Testis (tissue), 5 donors: ENCODE data around the gene TSPAN1. TPM values are rescaled to one million over a fixed set of nuclear protein-coding genes. Genes with fewer than 3 reads are reported as not detected.
A peak's percentile ranks its signal among the peaks of the same experiment; 100 is the strongest.

Experiments used
- DNase-seq: peaks from one replicate; pipeline ENCODE4 v3.0.0-alpha.2; 2019
- H3K27ac ChIP-seq, 2 donors: fragments of 200-600 bp; sonication (generic); one replicate each; pipeline ENCODE4 v1.5.1; 2019
- H3K27me3 ChIP-seq: fragments of 200-600 bp; sonication (generic); one replicate; pipeline ENCODE4 v1.5.1; 2019
- H3K36me3 ChIP-seq: fragments of 200-600 bp; sonication (generic); one replicate; pipeline ENCODE4 v1.5.1; 2017; ENCODE audit warnings: low read depth; ENCODE audit errors: missing control alignments
- H3K4me1 ChIP-seq: fragments of 200-600 bp; sonication (generic); one replicate; pipeline ENCODE4 v1.5.1; 2019
- H3K4me3 ChIP-seq, 2 donors: fragments of 200-600 bp; sonication (generic); one replicate each; pipeline ENCODE4 v1.5.1; 2017 to 2019
- H3K9me3 ChIP-seq: fragments of 200-600 bp; sonication (generic); one replicate; pipeline ENCODE4 v1.5.1; 2017
- POLR2A ChIP-seq: fragments of 450-650 bp; IDR thresholded peaks from one replicate; pipeline ENCODE4 v1.6.1; 2017; ENCODE audit warnings: antibody characterized with exemption, mild to moderate bottlenecking, moderate library complexity
- WGBS, 2 donors: methylation state at CpG; one replicate each; pipeline ENCODE4 v1.1.5; 2018; 5-methylcytosine and 5-hydroxymethylcytosine counted together
- intact Hi-C: fragments of 100-400 bp; cut with DNase I; formaldehyde crosslinking; loops from one replicate; pipeline ENCODE4 v1.15.1; 2023; ENCODE audit warnings: low total_unique reads
- long read RNA-seq, 2 donors: transcript quantifications; one replicate each; lab custom pipeline, GENCODE V29; 2026
- polyA plus RNA-seq: library from polyadenylated mRNA; stranded (reverse); fragments of 350-450 nt; fragmentation: Illumina TruSeq; extraction: RNeasy Lipid Tissue Mini Kit (QIAGEN cat#74804); gene quantifications from one replicate; pipeline ENCODE4 v1.2.3, GENCODE V29; 2014; ENCODE audit warnings: low read depth, low replicate concordance; ENCODE audit not compliant: insufficient read depth
- total RNA-seq, 2 donors: library from RNA; depleted of rRNA; stranded (reverse); fragments of >200 nt; gene quantifications; one replicate each; pipeline ENCODE4 v1.2.3, GENCODE V29; 2016
- TF ChIP-seq, protein P1 (sequence below), 3 experiments: fragments of 450-650 bp in 2 of 3; fragments of 200-600 bp in 1 of 3; sonication (generic) in 1 of 3; IDR thresholded peaks; one replicate each; pipeline ENCODE4 v1.5.1; 2016 to 2019; ENCODE audit warnings: antibody characterized with exemption in 3 of 3, mild to moderate bottlenecking in 2 of 3, moderate library complexity in 1 of 3

Gene TSPAN1
- total RNA-seq (10 to 100 TPM; 14.6 to 34.7 TPM), polyA plus RNA-seq (55.0 TPM)
- long read RNA-seq, donor 1: 0 reads
- long read RNA-seq, donor 2: 0 reads

GRCh38 chr1:46174448-46175231 lies at the start of gene TSPAN1:
TSS of gene TSPAN1 (plus strand) at chr1:46175087. CDS start at chr1:46181108, 6,021 bp downstream.
- Histone ChIP-seq H3K4me1 (peaks cover 14% of the 10 kb centered on the region), H3K27me3 (no peaks in the 10 kb centered on the region), H3K4me3 (no peak within 1 kb of the TSS), H3K36me3 (no peaks in the 10 kb centered on the region), H3K27ac (peak within 1 kb of the TSS; percentile 9 to 55), H3K9me3 (no peaks in the 10 kb centered on the region)
- 53% methylated on average over 11 of the region's 11 CpGs for WGBS, 2 donors
- DNase-seq: peak; percentile 47
- intact Hi-C loops: no loop called here
- no peak for TF ChIP-seq POLR2A
- TF ChIP-seq, protein P1, sequence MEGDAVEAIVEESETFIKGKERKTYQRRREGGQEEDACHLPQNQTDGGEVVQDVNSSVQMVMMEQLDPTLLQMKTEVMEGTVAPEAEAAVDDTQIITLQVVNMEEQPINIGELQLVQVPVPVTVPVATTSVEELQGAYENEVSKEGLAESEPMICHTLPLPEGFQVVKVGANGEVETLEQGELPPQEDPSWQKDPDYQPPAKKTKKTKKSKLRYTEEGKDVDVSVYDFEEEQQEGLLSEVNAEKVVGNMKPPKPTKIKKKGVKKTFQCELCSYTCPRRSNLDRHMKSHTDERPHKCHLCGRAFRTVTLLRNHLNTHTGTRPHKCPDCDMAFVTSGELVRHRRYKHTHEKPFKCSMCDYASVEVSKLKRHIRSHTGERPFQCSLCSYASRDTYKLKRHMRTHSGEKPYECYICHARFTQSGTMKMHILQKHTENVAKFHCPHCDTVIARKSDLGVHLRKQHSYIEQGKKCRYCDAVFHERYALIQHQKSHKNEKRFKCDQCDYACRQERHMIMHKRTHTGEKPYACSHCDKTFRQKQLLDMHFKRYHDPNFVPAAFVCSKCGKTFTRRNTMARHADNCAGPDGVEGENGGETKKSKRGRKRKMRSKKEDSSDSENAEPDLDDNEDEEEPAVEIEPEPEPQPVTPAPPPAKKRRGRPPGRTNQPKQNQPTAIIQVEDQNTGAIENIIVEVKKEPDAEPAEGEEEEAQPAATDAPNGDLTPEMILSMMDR (IDR thresholded peaks at IDR 0.05): no peak

DNA sequence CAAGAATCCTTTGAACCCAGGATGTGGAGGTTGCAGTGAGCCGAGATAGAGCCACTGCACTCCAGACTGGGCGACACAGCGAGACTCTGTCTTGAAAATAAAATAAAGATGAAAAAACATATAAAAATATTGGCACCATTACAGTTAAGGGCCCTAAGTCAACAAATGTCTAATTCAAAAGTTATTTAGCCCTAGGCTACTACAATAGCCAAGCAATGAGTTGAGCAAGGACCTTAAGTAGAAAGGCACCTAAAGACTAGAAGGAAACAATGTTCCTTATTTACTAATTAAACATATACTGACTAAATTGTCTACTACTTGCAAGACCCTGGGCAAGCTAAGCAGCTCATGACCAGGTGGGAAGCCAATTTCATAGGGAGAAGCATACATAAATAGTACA lies 46.5 kb upstream of the TSPAN1 start:
- TF ChIP-seq, protein P1 (IDR thresholded peaks at IDR 0.05): no peak
- TF ChIP-seq POLR2A: no peak

GRCh38 chr1:46130121-46130520 lies 44.8 kb upstream of the TSPAN1 start:
- peak overlapping the region; percentile 84 to 87 for H3K4me3 ChIP-seq
- no peak overlapping the region for H3K27ac ChIP-seq
- DNase-seq: no peak
- TF ChIP-seq, protein P1 (IDR thresholded peaks at IDR 0.05): no peak
- no peak for TF ChIP-seq POLR2A
- WGBS, 2 donors: 33 to 35% methylated on average over 1 of the region's 1 CpG
- intact Hi-C loops: no loop called here
- H3K27me3 ChIP-seq: no peaks in the 10 kb centered on the region
- H3K36me3 ChIP-seq: no peaks in the 10 kb centered on the region
- H3K4me1 ChIP-seq: peaks cover 9% of the 10 kb centered on the region
- no peaks in the 10 kb centered on the region for H3K9me3 ChIP-seq

More for the DNA sequence above, 46.5 kb upstream of the TSPAN1 start:
- Histone ChIP-seq H3K27me3 (no peaks in the 10 kb centered on the region), H3K4me3 (no peak overlapping the region), H3K36me3 (no peaks in the 10 kb centered on the region), H3K4me1 (peaks cover under 1% of the 10 kb centered on the region), H3K27ac (no peak overlapping the region), H3K9me3 (no peaks in the 10 kb centered on the region)
- intact Hi-C loops: no loop called here
- no peak for DNase-seq
- 96 to 98% methylated on average over 3 of the region's 3 CpGs for WGBS, 2 donors

GRCh38 chr1:46130606-46131005 lies 44.3 kb upstream of the TSPAN1 start:
- WGBS, 2 donors: 7 to 10% methylated on average over 5 of the region's 5 CpGs
- no peaks in the 10 kb centered on the region for H3K36me3 ChIP-seq
- peaks cover 9% of the 10 kb centered on the region for H3K4me1 ChIP-seq
- intact Hi-C loops: no loop called here
- DNase-seq: no peak
- no peaks in the 10 kb centered on the region for H3K9me3 ChIP-seq
- H3K4me3 ChIP-seq: peak overlapping the region; percentile 84 to 87
- H3K27me3 ChIP-seq: no peaks in the 10 kb centered on the region
- H3K27ac ChIP-seq: peak overlapping the region in 1 of 2 donors; percentile 96
- TF ChIP-seq, protein P1 (IDR thresholded peaks at IDR 0.05): no peak
- no peak for TF ChIP-seq POLR2A
